Natural killer cell (primary cell): ENCODE results near the gene HOMER1. TPM values are rescaled to one million over a fixed set of nuclear protein-coding genes. Genes with fewer than 3 reads are reported as not detected.

Experiments
- ATAC-seq, 3 donors: fragments of 150-1000 bp in 2 of 3; fragments of 200-7000 bp in 1 of 3; cut with Tn5 transposase; 1 replicate in 1 of 3; 2 replicates in 2 of 3; pipeline ENCODE4 v1.10.0; 2021; ENCODE audit warnings: mild to moderate bottlenecking in 2 of 3, moderate library complexity in 2 of 3
- DNase-seq, 2 donors: peaks; one replicate each; pipeline versions ENCODE4 v3.0.0 to v3.0.0-alpha.2; 2013 to 2021; ENCODE audit warnings: mixed read lengths in 1 of 2
- H3K27ac ChIP-seq: one replicate; pipeline ENCODE4 v1.5.1; 2013; ENCODE audit warnings: mild to moderate bottlenecking, low read length
- H3K27me3 ChIP-seq: one replicate; pipeline ENCODE4 v1.6.1; 2013; ENCODE audit warnings: low read length; ENCODE audit not compliant: control insufficient read depth, insufficient read depth
- H3K36me3 ChIP-seq: one replicate; pipeline ENCODE4 v1.6.1; 2013; ENCODE audit warnings: low read length; ENCODE audit not compliant: control insufficient read depth, insufficient read depth
- H3K4me1 ChIP-seq: one replicate; pipeline ENCODE4 v1.6.1; 2013; ENCODE audit warnings: low read length; ENCODE audit not compliant: control insufficient read depth, insufficient read depth
- H3K4me3 ChIP-seq: one replicate; pipeline ENCODE4 v1.5.1; 2013; ENCODE audit warnings: low read length
- H3K9me3 ChIP-seq: one replicate; pipeline ENCODE4 v1.6.1; 2013; ENCODE audit warnings: low read length; ENCODE audit not compliant: control insufficient read depth, insufficient read depth
- H3K27ac Mint-ChIP-seq, 2 donors: one replicate each; pipeline ENCODE4 v1.8.0; 2022; ENCODE audit warnings: mild to moderate bottlenecking in 2 of 2, mixed read lengths in 2 of 2, moderate library complexity in 1 of 2
- H3K27me3 Mint-ChIP-seq, 2 donors: one replicate each; pipeline ENCODE4 v1.8.0; 2022; ENCODE audit warnings: low read depth in 2 of 2, mixed read lengths in 2 of 2
- H3K36me3 Mint-ChIP-seq: one replicate; pipeline ENCODE4 v1.8.0; 2022; ENCODE audit warnings: mixed read lengths
- H3K4me1 Mint-ChIP-seq, 2 donors: one replicate each; pipeline ENCODE4 v1.8.0; 2022; ENCODE audit warnings: mixed read lengths in 2 of 2
- H3K4me3 Mint-ChIP-seq: one replicate; pipeline ENCODE4 v1.8.0; 2022; ENCODE audit warnings: mild to moderate bottlenecking, moderate library complexity, mixed read lengths
- H3K9me3 Mint-ChIP-seq, 2 donors: one replicate each; pipeline ENCODE4 v1.8.0; 2022; ENCODE audit warnings: mixed read lengths in 2 of 2
- WGBS: methylation state at CpG from one replicate; pipeline ENCODE4 v1.1.7; 2013; ENCODE audit warnings: missing lambda C conversion rate; ENCODE audit not compliant: insufficient coverage; 5-methylcytosine and 5-hydroxymethylcytosine counted together
- intact Hi-C: fragments of 100-400 bp; cut with micrococcal nuclease; formaldehyde crosslinking; loops from one replicate; pipeline ENCODE4 v1.14.2; 2022
- total RNA-seq, 4 donors: library from RNA; stranded (reverse); fragments of 120-200 nt in 1 of 4; gene quantifications; one replicate each; pipeline versions ENCODE4 v1.2.3 to v1.2.4, GENCODE V29; 2013 to 2022
- TF ChIP-seq, protein P1 (sequence below): fragments of 200-600 bp; IDR thresholded peaks from one replicate; pipeline ENCODE4 v1.8.0; 2022; ENCODE audit warnings: antibody characterized with exemption

The HOMER1 gene, protein sequence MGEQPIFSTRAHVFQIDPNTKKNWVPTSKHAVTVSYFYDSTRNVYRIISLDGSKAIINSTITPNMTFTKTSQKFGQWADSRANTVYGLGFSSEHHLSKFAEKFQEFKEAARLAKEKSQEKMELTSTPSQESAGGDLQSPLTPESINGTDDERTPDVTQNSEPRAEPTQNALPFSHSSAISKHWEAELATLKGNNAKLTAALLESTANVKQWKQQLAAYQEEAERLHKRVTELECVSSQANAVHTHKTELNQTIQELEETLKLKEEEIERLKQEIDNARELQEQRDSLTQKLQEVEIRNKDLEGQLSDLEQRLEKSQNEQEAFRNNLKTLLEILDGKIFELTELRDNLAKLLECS
- 1 to 10 TPM; 3.1 to 5.4 (median 4.3) TPM for total RNA-seq
- 6.6 TPM for total RNA-seq (2013)

DNA sequence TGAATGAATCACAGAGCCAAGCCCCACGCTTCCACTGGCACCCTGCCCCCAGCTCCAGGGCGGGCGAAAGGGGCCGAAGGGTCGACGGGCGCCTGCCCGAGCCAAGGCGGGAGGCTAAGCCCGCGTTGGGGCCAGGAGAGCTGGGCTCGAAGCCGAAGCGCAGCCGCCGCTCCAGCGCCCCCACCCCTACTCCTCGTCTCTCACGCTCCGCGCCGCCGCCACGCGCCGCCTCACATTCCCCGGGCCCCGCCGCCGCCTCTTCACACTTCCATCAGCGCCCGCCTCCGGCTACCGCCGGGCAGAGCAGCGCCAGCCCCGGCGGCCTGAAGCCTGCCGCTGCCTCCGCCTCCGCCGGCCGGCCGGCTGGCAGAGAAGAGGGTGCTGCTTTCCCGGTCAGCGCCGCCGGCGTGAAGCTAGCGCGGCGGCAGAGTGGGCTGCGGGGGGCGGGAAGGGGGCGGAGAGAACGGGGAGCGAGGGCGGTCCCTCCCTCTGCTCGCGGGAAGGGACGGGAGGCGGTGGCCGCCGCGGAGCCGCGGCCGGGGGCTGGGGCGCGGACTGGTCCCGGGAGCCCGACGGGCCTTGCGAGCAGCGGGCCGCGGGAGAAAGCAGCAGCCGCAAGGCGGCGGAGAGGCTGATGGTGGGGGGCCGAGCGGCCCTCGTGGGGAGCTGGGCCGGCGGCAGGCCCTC, at the start of gene HOMER1:
TSS of gene HOMER1 (minus strand) at position 431 of the 687 bp plus-strand sequence. CDS start 1,360 bp downstream, outside the sequence.
- under 1% methylated on average over 85 of the region's 85 CpGs for WGBS
- Mint-ChIP-seq H3K27ac (peak within 1 kb of the TSS; percentile 97 to 99), H3K27me3 (peaks cover 24 to 39% of the 10 kb centered on the region in 2 donors), H3K4me3 (peak within 1 kb of the TSS; percentile 100), H3K9me3 (no peaks in the 10 kb centered on the region), H3K4me1 (peaks cover 23 to 25% of the 10 kb centered on the region in 2 donors), H3K36me3 (no peaks in the 10 kb centered on the region)
- TF ChIP-seq, protein P1, sequence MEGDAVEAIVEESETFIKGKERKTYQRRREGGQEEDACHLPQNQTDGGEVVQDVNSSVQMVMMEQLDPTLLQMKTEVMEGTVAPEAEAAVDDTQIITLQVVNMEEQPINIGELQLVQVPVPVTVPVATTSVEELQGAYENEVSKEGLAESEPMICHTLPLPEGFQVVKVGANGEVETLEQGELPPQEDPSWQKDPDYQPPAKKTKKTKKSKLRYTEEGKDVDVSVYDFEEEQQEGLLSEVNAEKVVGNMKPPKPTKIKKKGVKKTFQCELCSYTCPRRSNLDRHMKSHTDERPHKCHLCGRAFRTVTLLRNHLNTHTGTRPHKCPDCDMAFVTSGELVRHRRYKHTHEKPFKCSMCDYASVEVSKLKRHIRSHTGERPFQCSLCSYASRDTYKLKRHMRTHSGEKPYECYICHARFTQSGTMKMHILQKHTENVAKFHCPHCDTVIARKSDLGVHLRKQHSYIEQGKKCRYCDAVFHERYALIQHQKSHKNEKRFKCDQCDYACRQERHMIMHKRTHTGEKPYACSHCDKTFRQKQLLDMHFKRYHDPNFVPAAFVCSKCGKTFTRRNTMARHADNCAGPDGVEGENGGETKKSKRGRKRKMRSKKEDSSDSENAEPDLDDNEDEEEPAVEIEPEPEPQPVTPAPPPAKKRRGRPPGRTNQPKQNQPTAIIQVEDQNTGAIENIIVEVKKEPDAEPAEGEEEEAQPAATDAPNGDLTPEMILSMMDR: no peak
- H3K4me3 ChIP-seq: peak within 1 kb of the TSS; percentile 88
- H3K4me1 ChIP-seq: peaks cover 15% of the 10 kb centered on the region
- no peaks in the 10 kb centered on the region for H3K9me3 ChIP-seq
- DNase-seq (peak; percentile 74 to 81), ATAC-seq (peak; percentile 69 to 86 (median 72))
- intact Hi-C loops: loop anchor here (5.0 to 10.0 kb wide), 4 partner anchors 48 to 743 kb away; partner anchors contain the start of genes JMY, SERINC5 and TENT2
- H3K36me3 ChIP-seq: no peaks in the 10 kb centered on the region
- peak within 1 kb of the TSS; percentile 98 for H3K27ac ChIP-seq
- H3K27me3 ChIP-seq: peaks cover 27% of the 10 kb centered on the region

DNA sequence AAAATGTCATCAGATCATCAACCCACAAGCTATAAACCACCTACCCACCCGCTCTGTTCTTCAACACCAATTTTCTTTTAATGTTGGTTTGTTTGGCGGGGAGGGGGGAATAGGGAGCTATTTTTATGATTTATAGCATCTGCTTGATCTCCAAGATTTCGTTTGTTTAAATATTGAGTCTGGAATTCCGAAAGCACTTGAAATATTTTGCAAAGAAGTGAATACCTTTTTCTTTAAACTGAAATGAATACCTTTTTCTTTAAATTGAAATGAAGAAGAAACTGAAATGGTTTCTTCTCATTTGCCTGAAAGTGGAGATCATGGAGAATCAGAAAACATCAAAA, 49.3 kb upstream of the HOMER1 start:
- Histone ChIP-seq H3K9me3 (no peaks in the 10 kb centered on the region), H3K4me1 (peaks cover 14% of the 10 kb centered on the region), H3K4me3 (no peak overlapping the region), H3K27ac (no peak overlapping the region), H3K27me3 (no peaks in the 10 kb centered on the region), H3K36me3 (no peaks in the 10 kb centered on the region)
- H3K4me1 Mint-ChIP-seq: peaks cover 27 to 35% of the 10 kb centered on the region in 2 donors
- H3K27ac Mint-ChIP-seq: no peak overlapping the region
- 79% methylated on average over 2 of the region's 4 CpGs for WGBS
- intact Hi-C loops: loop anchor here (5.0 kb wide), 3 partner anchors 49 to 64 kb away; partner anchors contain the start of genes HOMER1 and TENT2
- TF ChIP-seq, protein P1: no peak
- no peak for ATAC-seq
- H3K4me3 Mint-ChIP-seq: no peak overlapping the region
- no peaks in the 10 kb centered on the region for H3K36me3 Mint-ChIP-seq
- H3K27me3 Mint-ChIP-seq: no peaks in the 10 kb centered on the region
- DNase-seq: no peak
- no peaks in the 10 kb centered on the region for H3K9me3 Mint-ChIP-seq

DNA sequence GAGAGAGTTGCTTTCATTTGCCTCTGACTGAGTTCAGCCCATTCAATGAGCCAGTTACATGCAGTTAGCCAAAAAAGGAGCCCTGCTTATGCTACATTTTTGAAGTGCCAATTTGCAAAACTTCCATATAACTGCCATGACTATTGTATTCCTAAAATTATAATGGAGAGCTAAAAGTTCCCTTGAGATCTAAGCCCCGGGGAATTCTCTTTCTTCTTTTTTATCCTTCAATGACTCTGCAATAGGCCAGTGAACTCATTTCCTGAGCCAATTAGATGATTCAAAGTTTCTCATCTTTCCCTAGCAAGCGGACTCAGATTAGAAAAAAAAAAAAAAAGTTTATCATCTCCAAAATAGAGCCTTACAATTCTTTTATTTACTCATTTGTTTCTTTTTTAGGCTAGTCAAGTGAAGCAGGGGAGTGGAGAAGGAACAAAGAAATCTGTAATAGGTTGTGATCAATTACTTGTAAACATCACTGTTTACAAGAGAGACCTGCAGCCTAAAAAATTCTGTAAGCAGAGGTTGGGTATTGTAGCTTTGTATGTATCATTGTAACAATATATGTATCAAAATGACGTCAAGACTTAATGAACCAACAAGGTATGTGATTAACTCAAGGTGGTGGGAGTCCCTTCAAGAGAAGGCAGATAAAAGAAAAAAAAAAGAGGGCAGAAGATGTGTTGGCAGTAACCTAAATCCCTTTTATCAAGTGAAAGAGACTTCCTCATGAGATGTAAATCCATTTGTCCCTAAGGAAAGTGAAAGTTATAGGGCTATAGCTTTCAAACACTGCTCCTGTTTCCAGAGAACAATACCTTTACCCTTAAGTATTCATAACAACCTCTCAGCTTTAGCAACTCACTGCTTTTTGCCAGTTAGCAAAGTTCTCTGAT, 48.7 kb upstream of the HOMER1 start:
- WGBS: 94% methylated on average over 2 of the region's 3 CpGs
- no peak overlapping the region for H3K4me3 Mint-ChIP-seq

More for the DNA sequence above, 48.7 kb upstream of the HOMER1 start:
- H3K36me3 ChIP-seq: no peaks in the 10 kb centered on the region
- H3K27me3 Mint-ChIP-seq: no peaks in the 10 kb centered on the region
- no peak overlapping the region for H3K4me3 ChIP-seq
- H3K27me3 ChIP-seq: no peaks in the 10 kb centered on the region
- ATAC-seq (no peak), DNase-seq (no peak)
- TF ChIP-seq, protein P1: no peak
- no peaks in the 10 kb centered on the region for H3K36me3 Mint-ChIP-seq
- H3K27ac Mint-ChIP-seq: peak overlapping the region; percentile 92 to 97
- no peak overlapping the region for H3K27ac ChIP-seq
- intact Hi-C loops: loop anchor here (5.0 kb wide), 3 partner anchors 50 to 65 kb away; partner anchors contain the start of genes HOMER1 and TENT2
- H3K4me1 Mint-ChIP-seq: peaks cover 27 to 36% of the 10 kb centered on the region in 2 donors
- H3K9me3 Mint-ChIP-seq: no peaks in the 10 kb centered on the region
- H3K9me3 ChIP-seq: no peaks in the 10 kb centered on the region
- H3K4me1 ChIP-seq: peaks cover 14% of the 10 kb centered on the region
